Hepatocyte (in vitro differentiated cells): Measurements from ENCODE around the gene TF.

Experiments used
- EZH2 ChIP-seq: fragments of 200-600 bp; sonication (generic); IDR thresholded peaks from 2 replicates; pipeline ENCODE4 v1.6.1; 2016; ENCODE audit warnings: antibody characterized with exemption, mild to moderate bottlenecking, borderline replicate concordance
- TF ChIP-seq, protein P1 (sequence below): fragments of 200-600 bp; sonication (generic); IDR thresholded peaks from 2 replicates; pipeline ENCODE4 v1.5.1; 2016; ENCODE audit warnings: antibody characterized with exemption, mild to moderate bottlenecking; ENCODE audit not compliant: poor library complexity

DNA sequence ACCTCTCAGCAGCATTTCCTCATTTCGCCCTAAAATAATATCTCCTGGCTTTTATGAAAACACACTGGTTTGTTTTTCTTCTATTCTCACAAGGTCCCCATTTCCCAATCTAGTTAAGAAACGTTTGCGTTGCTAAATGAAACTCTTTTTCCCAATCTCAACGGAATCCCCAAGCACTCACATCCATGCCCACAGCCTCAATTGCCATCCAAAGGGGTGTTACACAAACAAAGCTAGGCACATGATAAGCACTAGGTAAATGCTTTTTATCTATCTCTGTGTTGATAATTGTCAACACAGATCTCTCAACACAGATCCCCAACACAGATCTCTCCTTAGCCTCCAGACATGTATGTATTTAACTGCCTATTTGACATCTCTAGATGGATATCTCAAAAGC, 35.2 kb upstream of the TF start:
- TF ChIP-seq, protein P1, sequence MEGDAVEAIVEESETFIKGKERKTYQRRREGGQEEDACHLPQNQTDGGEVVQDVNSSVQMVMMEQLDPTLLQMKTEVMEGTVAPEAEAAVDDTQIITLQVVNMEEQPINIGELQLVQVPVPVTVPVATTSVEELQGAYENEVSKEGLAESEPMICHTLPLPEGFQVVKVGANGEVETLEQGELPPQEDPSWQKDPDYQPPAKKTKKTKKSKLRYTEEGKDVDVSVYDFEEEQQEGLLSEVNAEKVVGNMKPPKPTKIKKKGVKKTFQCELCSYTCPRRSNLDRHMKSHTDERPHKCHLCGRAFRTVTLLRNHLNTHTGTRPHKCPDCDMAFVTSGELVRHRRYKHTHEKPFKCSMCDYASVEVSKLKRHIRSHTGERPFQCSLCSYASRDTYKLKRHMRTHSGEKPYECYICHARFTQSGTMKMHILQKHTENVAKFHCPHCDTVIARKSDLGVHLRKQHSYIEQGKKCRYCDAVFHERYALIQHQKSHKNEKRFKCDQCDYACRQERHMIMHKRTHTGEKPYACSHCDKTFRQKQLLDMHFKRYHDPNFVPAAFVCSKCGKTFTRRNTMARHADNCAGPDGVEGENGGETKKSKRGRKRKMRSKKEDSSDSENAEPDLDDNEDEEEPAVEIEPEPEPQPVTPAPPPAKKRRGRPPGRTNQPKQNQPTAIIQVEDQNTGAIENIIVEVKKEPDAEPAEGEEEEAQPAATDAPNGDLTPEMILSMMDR, result no peak
- no peak for TF ChIP-seq EZH2
